GM12864 (cell line): Measurements from ENCODE around the gene BAG5.

Experiments used
- DNase-seq: peaks from one replicate; pipeline ENCODE4 v3.0.0-alpha.2; 2011; ENCODE audit warnings: low read depth
- H3K4me3 ChIP-seq: 2 replicates; pipeline ENCODE4 v1.5.1; 2011; ENCODE audit warnings: mild to moderate bottlenecking, low read depth, low read length, control low read depth
- TF ChIP-seq, protein P1 (sequence below): IDR thresholded peaks from 2 replicates; pipeline ENCODE4 v1.5.1; 2011; ENCODE audit warnings: low read depth, mild to moderate bottlenecking, moderate library complexity, low read length, control low read depth, inconsistent platforms; ENCODE audit errors: missing control alignments

Gene BAG5

DNA sequence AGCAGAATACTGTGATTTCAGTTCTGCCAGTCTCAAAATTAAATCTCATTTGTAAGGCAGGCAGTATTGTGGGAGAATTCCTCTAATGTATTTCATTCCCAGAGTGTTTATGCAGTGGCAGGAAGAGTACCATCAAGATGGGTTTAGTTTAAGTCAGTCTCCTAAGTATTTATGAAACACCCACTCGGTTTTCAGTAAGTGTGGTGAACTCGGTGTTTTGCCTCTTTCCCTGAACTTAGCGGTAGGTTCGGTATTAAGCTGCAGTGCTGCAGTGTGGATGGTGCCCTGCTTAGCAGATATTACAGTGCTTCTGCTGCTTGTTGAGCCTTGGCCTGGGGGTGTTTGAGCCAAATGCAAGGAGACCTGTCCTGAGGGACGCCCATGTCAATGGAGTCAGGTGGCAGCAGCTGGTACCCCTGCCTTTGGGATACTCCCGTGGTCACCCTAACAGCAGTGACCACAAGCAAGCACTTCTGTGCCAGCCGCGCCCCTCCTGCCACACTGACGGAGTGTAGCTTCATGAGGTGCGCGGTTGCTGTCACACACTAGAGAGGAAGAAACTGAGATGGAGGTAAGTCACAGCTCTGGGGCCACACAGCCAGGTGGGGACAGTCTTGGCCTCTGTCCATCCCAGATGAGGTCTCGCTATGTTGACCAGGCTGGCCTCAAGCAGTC lies 16.1 kb upstream of the BAG5 start:
- TF ChIP-seq, protein P1, sequence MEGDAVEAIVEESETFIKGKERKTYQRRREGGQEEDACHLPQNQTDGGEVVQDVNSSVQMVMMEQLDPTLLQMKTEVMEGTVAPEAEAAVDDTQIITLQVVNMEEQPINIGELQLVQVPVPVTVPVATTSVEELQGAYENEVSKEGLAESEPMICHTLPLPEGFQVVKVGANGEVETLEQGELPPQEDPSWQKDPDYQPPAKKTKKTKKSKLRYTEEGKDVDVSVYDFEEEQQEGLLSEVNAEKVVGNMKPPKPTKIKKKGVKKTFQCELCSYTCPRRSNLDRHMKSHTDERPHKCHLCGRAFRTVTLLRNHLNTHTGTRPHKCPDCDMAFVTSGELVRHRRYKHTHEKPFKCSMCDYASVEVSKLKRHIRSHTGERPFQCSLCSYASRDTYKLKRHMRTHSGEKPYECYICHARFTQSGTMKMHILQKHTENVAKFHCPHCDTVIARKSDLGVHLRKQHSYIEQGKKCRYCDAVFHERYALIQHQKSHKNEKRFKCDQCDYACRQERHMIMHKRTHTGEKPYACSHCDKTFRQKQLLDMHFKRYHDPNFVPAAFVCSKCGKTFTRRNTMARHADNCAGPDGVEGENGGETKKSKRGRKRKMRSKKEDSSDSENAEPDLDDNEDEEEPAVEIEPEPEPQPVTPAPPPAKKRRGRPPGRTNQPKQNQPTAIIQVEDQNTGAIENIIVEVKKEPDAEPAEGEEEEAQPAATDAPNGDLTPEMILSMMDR, result no peak
- DNase-seq, result no peak
- H3K4me3 ChIP-seq, result no peak overlapping the region

DNA sequence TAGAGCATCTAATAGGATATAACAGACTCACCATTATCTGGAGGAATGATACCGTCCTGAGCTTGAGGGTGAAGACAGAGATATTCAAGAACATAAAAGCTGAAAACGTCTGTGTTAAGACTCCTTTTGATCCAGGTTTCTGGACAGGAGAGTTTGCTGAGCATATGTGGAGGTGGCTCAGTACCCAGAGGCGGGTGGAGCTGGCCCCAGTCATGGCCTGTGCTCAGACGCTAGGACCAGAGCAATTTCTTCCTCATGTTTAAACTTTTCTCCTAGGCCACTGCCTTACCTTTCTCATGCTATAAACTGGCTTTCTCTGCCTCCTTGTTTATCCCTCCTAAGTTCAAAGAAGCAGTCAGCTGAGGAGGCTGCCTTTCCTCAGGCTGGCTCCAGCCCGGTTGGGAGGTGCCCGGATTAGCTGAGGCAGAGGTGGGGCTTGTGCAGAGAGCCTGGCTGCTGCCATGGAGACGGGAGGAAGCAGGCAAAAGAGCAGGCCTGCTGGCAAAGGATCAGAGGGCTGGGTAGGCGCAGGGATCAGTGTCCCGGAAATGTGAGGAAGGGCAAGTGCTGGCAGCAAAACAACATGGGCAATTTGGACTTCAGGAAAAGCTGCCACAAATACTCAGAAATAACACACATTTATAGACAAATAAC lies 14.0 kb upstream of the BAG5 start:
- TF ChIP-seq, protein P1, result no peak
- H3K4me3 ChIP-seq, result no peak overlapping the region
- DNase-seq, result no peak

DNA sequence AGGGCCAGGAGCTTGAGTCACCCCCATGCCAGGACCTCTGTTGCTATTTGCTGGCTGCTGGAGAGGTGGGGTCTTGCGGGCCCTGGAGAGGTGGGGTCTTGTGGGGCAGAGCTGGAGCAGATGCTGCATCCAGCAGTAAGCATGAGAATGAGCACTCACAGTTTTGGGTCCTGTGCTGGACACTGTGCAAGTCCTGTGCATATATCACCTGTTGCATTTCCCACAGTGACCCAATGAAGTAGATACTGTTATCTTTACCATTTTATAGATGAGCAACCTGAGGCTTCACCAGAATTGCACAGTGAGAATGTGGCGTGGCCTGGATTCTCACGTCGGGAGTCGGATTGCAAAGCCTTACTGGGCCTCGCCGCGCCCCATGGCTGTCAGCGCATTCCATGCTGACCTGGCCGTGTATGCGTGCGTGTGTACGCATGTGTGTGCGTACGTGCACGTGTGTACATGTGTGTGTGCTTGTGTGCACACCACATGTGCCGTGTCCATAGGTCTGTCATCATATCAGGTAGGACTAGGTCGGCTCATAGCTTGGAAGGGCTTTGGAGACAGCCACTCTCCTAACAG lies 12.3 kb upstream of the BAG5 start:
- TF ChIP-seq, protein P1, result no peak
- no peak for DNase-seq
- no peak overlapping the region for H3K4me3 ChIP-seq

DNA sequence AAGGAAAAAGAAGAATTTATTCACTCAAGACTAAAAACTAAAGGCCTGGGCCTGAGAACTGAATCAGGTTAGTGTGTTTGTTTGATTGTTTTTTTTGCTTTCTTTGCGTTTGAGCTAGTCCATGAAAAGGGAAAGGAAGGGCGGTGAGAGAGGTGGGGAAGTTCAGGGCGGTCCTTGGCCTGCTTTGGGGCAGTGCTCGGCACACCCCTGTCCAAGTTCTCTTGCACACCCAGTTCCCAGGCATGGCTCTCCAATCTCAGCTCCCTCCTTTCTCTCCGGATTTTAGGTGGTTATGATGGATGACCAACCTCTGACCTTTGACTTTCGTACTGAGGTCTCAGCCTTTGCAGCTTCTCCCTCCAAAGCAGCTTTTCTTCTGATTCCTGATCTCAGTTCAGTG lies 11.6 kb upstream of the BAG5 start:
- H3K4me3 ChIP-seq, result no peak overlapping the region
- TF ChIP-seq, protein P1, result no peak
- DNase-seq, result no peak

DNA sequence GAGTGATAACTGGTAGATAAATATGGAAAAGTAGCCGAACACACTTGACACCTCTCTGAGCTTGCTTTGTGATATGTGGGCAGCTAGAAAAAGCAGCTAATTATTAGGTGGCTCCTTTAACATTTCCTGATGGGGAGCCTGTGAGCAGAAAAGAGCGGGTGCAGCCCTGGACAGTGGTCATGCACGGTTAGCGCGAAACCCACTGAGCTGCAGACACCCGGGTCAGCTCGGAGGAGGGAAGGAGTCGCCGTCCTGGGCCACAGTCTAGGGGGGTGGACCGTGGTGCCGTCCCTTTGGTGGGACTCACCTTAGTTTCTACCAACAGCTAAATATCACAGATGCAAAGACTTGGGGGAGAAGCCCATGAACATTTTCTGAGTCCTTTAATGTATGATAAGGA lies 7.0 kb upstream of the BAG5 start:
- DNase-seq, result no peak
- TF ChIP-seq, protein P1, result no peak
- no peak overlapping the region for H3K4me3 ChIP-seq

DNA sequence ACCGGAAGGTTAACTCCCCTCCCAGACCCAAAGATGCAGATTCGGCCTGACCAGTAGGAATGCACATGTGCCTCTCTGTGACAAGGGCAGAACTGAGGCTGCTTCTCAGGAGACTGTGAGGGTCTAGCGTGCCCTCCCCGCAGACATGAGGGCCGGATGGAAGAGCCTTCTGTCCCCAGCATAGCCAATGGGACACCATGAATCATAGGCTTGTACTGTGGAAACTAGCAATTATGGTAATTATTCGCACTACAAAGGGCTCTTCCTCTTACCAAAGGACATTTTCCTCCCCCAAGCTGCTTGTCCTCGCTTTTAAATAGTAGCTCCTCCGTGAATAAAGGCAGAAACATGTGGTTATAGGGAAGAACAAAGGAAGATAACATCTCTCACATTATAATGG lies 6.5 kb upstream of the BAG5 start:
- TF ChIP-seq, protein P1, result no peak
- no peak overlapping the region for H3K4me3 ChIP-seq
- DNase-seq, result no peak
